NCI-H510A treated with DMSO at 0.1 percent for 48 hours (cell line): ENCODE measurements around the gene HSPA12B.
"Not testable (repeated sequence)": the region's sequence is repeated elsewhere in the genome, so short reads cannot be mapped to it uniquely, and the experiment has no call there.

Experiments
- DNase-seq: peaks from one replicate; lab custom pipeline; 2025; lab: John Stamatoyannopoulos, UW

Gene HSPA12B

DNA sequence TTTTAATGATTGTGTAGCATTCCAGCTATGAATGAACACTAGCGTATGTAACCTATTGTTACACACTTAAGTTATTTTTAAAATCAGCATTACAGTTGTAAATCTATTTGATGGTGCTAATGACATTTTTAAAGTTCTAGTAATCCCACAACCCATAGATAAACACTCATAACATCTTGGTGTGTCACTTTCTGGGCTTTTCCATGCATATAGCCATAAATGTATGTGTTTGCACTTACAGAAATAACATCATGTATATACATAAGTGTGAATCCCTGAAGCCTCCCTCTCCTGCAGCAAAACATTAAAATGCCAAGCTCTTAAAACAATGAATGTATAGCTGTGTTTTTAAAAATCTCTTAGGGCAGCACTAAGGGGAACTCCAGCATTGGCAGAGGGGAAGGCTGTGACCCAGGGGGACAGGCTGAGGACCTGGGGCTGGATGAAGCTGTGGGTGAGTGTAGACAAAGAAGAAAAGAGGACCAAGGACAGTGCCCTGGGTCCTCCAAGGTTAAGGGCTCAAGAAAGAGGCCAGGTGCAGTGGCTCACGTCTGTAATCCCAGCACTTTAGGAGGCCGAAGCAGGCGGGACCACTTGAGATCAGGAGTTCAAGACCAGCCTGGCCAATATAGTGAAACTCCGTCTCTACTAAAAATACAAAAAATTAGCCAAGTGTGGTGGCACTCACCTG lies 55.0 kb downstream of the HSPA12B start:
- DNase-seq, result no peak

GRCh38 chr20:3788685-3789155 lies 56.2 kb downstream of the HSPA12B start:
- peak; percentile 50 for DNase-seq

GRCh38 chr20:3789201-3789600 lies 56.7 kb downstream of the HSPA12B start:
- DNase-seq, result not testable (repeated sequence)

DNA sequence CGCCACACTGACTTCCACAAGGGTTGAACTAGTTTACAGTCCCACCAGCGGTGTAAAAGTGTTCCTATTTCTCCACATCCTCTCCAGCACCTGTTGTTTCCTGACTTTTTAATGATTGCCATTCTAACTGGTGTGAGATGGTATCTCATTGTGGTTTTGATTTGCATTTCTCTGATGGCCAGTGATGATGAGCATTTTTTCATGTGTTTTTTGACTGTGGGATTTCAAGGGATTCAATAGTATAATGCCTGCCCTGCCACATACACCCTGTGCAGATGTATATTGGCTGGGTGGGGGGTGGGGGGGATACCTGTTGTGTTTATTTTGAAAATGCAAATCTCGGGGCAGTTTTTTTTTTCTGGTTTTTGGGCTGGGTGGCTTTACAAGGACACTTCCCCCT lies 61.7 kb downstream of the HSPA12B start:
- DNase-seq, result not testable (repeated sequence)

DNA sequence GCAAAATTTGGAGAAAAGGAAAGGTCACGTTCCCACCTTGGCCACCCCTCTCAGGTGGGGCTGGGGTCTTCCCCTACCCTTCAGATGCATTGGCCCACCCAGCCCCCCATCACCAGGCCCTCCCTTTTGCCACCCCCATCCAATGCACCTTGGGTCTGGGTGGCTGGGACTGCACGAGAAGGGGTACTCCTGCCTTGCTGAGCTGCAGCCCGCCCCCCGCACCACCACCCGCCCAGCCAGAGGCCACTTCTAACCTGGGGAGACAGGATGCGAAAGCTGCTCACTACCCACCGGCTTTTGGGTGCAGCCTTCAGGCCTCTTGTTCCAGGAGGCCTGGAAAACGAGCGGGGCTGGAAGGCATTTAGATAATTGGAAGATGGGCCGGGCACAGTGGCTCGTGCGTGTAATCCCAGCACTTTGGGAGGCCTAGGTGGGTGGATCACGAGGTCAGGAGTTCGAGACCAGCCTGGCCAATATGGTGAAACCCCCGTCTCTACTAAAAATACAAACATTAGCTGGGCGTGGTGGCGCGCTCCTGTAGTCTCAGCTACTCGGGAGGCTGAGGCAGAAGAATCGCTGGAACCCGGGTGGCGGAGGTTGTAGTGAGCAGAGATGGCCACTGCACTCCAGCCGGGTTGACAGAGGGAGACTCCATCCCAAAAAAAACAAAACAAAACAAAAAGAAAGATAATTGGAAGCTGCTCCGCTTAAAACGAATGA lies 62.4 kb downstream of the HSPA12B start:
- DNase-seq, result no peak

- peak; percentile 95 for DNase-seq
Measured at GRCh38 chr20:3795511-3796468, 63.3 kb downstream of the HSPA12B start, which contains the start of gene CDC25B. Gene CDC25B, plus strand, starts transcription at chr20:3796310. Its CDS starts 222 bp downstream, at chr20:3796532.

DNA sequence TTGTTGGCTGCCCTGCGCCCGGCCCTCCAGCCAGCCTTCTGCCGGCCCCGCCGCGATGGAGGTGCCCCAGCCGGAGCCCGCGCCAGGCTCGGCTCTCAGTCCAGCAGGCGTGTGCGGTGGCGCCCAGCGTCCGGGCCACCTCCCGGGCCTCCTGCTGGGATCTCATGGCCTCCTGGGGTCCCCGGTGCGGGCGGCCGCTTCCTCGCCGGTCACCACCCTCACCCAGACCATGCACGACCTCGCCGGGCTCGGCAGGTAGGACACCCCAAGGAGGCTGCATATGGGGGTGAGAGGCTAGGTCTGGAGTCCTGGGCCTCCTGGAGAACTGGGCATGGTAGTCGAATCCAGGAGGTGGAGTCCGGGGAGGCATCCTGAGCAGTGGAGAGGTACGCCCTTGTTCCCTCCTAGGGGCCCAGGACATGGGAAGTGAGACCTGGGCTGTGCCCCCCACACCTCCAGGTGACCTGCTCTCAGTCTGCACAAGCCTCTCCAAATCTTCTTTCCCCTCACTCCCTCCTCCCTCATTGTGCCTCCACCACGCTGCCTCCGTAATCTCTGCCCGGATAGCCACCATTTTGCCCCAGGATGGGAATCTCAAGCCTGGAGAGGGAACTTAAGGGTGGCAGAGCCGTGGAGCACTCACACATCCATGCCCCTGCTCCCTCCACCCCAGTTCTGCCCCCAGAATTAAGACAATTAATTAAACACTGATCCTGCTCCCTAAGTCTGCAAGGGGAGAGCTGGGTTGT lies 64.2 kb downstream of the HSPA12B start:
- no peak for DNase-seq

DNA sequence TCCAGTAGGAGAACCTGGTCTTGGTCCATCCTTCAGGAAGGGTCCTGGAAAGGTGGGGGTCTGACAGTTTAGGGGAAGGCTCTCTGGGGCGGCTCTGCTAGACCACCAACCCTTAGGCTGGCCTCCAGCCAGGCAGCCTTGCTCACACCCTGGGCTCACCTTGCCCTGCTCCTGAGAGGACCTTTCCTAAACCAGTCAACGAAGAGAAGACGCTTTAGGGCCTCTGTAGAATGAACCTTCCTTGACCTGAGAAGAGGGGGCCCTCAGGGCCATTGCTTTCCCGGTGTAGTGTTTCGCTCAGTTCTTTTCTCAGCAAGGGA lies 64.7 kb downstream of the HSPA12B start:
- DNase-seq, result no peak

DNA sequence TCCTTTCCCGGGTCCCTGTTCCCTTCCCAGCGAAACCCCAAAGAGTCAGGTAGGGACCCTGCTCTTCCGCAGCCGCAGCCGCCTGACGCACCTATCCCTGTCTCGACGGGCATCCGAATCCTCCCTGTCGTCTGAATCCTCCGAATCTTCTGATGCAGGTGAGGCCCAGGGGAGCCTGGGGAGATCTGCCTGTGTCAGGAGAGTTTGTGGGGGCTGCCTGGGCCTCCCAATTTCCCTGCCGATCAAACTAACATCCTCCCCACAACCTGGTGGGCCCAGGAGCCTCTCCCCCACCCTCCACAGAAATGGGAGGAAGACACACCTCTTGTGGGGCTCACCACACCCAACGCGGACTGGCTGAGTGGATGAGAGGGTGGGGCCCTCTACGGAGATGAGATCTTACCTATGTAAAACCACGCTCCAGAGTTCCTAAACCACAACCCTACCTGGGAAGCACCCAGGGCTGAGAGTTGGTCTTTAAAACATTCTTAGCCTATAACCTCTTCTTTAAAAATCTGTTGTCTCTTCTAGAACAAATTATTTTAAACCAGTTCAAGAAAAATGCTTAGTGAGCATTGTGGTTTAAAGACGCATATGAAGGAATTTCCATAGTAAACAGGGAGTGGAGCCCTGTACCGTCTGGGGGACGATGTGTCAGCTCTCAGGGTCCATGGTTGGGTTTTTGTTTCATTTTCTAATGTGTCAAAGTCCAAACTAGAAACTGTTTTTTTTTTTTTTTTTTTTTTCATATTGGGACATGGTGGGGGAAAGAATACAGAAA lies 65.3 kb downstream of the HSPA12B start:
- DNase-seq, result peak; percentile 72

GRCh38 chr20:3798373-3798768 lies 65.9 kb downstream of the HSPA12B start:
- DNase-seq, result no peak

DNA sequence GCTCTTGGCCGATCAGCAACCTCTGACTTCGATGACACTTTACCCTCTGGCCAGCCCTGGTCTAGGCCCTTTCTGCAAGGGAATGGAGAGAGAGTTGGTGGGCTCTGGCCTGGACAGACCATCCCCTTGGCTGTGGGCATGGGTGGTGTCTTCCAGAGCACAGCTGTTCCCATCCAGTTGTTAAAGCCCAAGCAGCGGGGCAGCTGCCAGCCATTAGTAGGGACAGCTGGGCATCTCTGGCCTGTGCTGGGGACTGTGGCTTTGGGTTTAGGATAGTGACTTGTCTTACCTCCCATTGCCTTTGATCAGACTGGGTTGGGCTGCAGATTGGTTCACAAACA lies 66.4 kb downstream of the HSPA12B start:
- no peak for DNase-seq

GRCh38 chr20:3800256-3800877 lies 67.9 kb downstream of the HSPA12B start:
- peak; percentile 37 for DNase-seq

- DNase-seq, result no peak
Measured at GRCh38 chr20:3800878-3801260, 68.4 kb downstream of the HSPA12B start.

- no peak for DNase-seq
Measured at GRCh38 chr20:3801299-3801698, 68.8 kb downstream of the HSPA12B start.

- DNase-seq, result no peak
Measured at GRCh38 chr20:3801846-3802245, 69.4 kb downstream of the HSPA12B start.
